ENCODE measurements around the gene KLHL26. TPM values are rescaled to one million over a fixed set of nuclear protein-coding genes. Genes with fewer than 3 reads are reported as not detected.

Gene KLHL26
- total and polyA plus RNA-seq, 4 donors: 2.3 to 5.9 (median 2.4) TPM

DNA sequence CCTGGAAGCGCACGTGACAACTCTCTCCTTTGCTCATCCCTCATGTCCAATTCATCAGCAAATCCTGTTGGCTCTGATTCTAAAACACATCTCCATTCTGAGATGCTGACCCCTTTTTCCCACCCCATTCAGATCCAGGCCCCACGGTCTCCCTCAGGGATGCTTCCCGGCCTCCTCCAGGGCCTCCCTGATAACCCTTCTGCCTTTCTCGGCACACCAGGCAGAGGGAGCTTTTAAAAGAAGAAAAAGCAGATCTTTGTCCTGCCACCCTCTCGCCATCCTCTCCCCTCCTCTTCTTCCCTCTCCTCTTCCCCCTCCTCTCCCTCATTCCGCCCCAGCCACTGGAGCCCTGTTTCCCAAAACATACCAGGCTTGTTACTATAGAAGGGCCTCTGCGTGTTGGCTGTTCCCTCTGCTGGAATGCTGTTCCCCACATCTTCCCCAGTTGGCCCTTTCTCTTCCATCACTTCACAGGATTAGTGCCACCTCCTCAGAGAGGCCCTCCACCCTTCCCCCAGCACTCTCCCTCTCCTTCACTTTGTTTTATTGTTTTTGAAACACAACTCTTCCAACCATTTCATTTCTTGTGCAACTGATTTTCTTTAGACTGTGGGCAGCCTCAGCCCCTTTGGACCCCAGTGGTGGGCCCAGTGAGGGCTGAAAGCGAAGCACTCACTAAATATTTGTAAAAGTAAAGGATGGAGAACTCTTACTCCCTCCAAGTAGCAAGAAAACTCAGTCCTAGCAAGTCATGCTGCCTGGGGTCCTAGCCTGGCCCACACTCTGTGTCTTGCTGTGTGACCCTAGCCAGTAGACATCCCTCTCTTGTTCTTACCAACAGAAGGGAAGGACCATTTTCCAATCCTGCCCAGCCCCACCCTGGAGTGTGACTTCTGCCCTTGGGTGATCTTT is 27.8 kb upstream of the KLHL26 start:
- Histone ChIP-seq H3K9me3 (ENCODE audit: control insufficient read depth in 4 of 4, low read length in 3 of 4) (no peaks in the 10 kb centered on the region), H3K4me1 (ENCODE audit: control insufficient read depth in 4 of 4, insufficient read depth in 4 of 4, low read length in 3 of 4) (peaks cover 0 to 19% (median 7%) of the 10 kb centered on the region in 4 donors), H3K4me3 (ENCODE audit: low read depth in 1 of 3, low read length in 3 of 3) (no peak overlapping the region), H3K9ac (ENCODE audit: low read depth in 1 of 2, low read length in 2 of 2) (no peak overlapping the region), H3K27ac (ENCODE audit: low read depth in 1 of 2, low read length in 2 of 2) (no peak overlapping the region), H3K27me3 (ENCODE audit: control insufficient read depth in 4 of 4, insufficient read depth in 4 of 4, low read length in 3 of 4) (peaks cover 8 to 17% (median 13%) of the 10 kb centered on the region in 4 donors), H3K36me3 (ENCODE audit: control insufficient read depth in 4 of 4, insufficient read depth in 3 of 4, low read depth in 1 of 4, low read length in 3 of 4) (no peaks in the 10 kb centered on the region)
- no peak for DNase-seq (ENCODE audit: low spot score)
- no peak for TF ChIP-seq TAF1 (conservative IDR thresholded peaks at IDR 0.05)
- 37% methylated on average over 9 of the region's 9 CpGs for WGBS

DNA sequence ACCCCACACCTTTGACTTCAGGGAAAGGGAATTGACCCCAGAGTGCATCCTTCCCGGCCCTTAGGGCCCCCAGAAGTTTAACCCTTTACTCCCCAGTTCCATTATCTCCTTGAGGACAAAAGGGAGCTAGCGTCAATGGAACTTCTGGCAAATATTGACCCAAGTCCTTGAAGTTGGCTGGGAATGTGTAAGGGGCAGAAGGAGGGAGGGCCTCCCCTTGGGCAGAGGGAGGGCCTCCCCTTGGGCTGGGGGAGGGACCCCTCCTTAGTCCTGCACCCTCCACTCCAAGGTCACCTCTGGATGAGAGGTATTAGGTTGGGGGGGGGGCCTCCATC is 27.1 kb upstream of the KLHL26 start:
- Histone ChIP-seq H3K9me3 (ENCODE audit: control insufficient read depth in 4 of 4, low read length in 3 of 4) (no peaks in the 10 kb centered on the region), H3K27me3 (ENCODE audit: control insufficient read depth in 4 of 4, insufficient read depth in 4 of 4, low read length in 3 of 4) (peaks cover 7 to 18% (median 16%) of the 10 kb centered on the region in 4 donors), H3K36me3 (ENCODE audit: control insufficient read depth in 4 of 4, insufficient read depth in 3 of 4, low read depth in 1 of 4, low read length in 3 of 4) (no peaks in the 10 kb centered on the region), H3K4me3 (ENCODE audit: low read depth in 1 of 3, low read length in 3 of 3) (no peak overlapping the region), H3K27ac (ENCODE audit: low read depth in 1 of 2, low read length in 2 of 2) (no peak overlapping the region), H3K9ac (ENCODE audit: low read depth in 1 of 2, low read length in 2 of 2) (no peak overlapping the region), H3K4me1 (ENCODE audit: control insufficient read depth in 4 of 4, insufficient read depth in 4 of 4, low read length in 3 of 4) (peaks cover 0 to 19% (median 7%) of the 10 kb centered on the region in 4 donors)
- no peak for DNase-seq (ENCODE audit: low spot score)
- no peak for TF ChIP-seq TAF1 (conservative IDR thresholded peaks at IDR 0.05)
- TF ChIP-seq, protein P1, sequence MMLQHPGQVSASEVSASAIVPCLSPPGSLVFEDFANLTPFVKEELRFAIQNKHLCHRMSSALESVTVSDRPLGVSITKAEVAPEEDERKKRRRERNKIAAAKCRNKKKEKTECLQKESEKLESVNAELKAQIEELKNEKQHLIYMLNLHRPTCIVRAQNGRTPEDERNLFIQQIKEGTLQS (IDR thresholded peaks at IDR 0.05): no peak
- WGBS: 29% methylated on average over 2 of the region's 2 CpGs

DNA sequence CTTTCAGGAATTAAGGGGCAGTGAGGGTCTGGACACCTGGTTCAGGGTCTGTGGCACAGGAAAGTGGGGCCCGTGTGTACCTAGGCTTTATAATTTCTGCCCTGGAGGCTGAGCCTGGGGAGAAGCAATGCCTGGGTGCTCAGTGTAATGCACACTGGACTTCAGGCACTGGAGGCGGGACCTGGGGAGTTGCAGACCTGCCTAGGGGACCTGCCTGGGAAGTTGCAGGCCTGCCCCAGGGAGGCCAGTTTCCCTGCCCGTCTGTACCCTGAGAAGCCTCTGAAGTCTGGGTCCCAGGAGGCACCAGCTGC is 26.6 kb upstream of the KLHL26 start:
- H3K27me3 ChIP-seq (ENCODE audit: control insufficient read depth in 4 of 4, insufficient read depth in 4 of 4, low read length in 3 of 4): peaks cover 2 to 18% (median 16%) of the 10 kb centered on the region in 4 donors
- no peak for DNase-seq (ENCODE audit: low spot score)
- 28% methylated on average over 3 of the region's 3 CpGs for WGBS
- H3K36me3 ChIP-seq (ENCODE audit: control insufficient read depth in 4 of 4, insufficient read depth in 3 of 4, low read depth in 1 of 4, low read length in 3 of 4): no peaks in the 10 kb centered on the region
- H3K9ac ChIP-seq (ENCODE audit: low read depth in 1 of 2, low read length in 2 of 2): no peak overlapping the region
- H3K9me3 ChIP-seq (ENCODE audit: control insufficient read depth in 4 of 4, low read length in 3 of 4): no peaks in the 10 kb centered on the region
- no peak overlapping the region for H3K4me3 ChIP-seq (ENCODE audit: low read depth in 1 of 3, low read length in 3 of 3)
- no peak for TF ChIP-seq FOXA1 (IDR thresholded peaks at IDR 0.05)
- no peak for TF ChIP-seq HNF4A (conservative IDR thresholded peaks at IDR 0.05)
- no peak for TF ChIP-seq JUND (IDR thresholded peaks at IDR 0.05)
- TF ChIP-seq NR2F2 (IDR thresholded peaks at IDR 0.05): no peak
- TF ChIP-seq EGR1 (IDR thresholded peaks at IDR 0.05; ENCODE audit: low read depth in 2 of 2): no peak
- TF ChIP-seq, protein P2, sequence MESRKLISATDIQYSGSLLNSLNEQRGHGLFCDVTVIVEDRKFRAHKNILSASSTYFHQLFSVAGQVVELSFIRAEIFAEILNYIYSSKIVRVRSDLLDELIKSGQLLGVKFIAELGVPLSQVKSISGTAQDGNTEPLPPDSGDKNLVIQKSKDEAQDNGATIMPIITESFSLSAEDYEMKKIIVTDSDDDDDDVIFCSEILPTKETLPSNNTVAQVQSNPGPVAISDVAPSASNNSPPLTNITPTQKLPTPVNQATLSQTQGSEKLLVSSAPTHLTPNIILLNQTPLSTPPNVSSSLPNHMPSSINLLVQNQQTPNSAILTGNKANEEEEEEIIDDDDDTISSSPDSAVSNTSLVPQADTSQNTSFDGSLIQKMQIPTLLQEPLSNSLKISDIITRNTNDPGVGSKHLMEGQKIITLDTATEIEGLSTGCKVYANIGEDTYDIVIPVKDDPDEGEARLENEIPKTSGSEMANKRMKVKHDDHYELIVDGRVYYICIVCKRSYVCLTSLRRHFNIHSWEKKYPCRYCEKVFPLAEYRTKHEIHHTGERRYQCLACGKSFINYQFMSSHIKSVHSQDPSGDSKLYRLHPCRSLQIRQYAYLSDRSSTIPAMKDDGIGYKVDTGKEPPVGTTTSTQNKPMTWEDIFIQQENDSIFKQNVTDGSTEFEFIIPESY (IDR thresholded peaks at IDR 0.05): no peak
- no peak for TF ChIP-seq GABPA (IDR thresholded peaks at IDR 0.05 in 1 of 2, conservative IDR thresholded peaks at IDR 0.05 in 1 of 2)
- TF ChIP-seq, protein P1 (IDR thresholded peaks at IDR 0.05): no peak
- no peak for TF ChIP-seq YY1 (IDR thresholded peaks at IDR 0.05)
- TF ChIP-seq RXRA (IDR thresholded peaks at IDR 0.05): no peak
- TF ChIP-seq FOXA2 (IDR thresholded peaks at IDR 0.05): no peak
- TF ChIP-seq HNF4G (IDR thresholded peaks at IDR 0.05): no peak
- TF ChIP-seq, protein P3, sequence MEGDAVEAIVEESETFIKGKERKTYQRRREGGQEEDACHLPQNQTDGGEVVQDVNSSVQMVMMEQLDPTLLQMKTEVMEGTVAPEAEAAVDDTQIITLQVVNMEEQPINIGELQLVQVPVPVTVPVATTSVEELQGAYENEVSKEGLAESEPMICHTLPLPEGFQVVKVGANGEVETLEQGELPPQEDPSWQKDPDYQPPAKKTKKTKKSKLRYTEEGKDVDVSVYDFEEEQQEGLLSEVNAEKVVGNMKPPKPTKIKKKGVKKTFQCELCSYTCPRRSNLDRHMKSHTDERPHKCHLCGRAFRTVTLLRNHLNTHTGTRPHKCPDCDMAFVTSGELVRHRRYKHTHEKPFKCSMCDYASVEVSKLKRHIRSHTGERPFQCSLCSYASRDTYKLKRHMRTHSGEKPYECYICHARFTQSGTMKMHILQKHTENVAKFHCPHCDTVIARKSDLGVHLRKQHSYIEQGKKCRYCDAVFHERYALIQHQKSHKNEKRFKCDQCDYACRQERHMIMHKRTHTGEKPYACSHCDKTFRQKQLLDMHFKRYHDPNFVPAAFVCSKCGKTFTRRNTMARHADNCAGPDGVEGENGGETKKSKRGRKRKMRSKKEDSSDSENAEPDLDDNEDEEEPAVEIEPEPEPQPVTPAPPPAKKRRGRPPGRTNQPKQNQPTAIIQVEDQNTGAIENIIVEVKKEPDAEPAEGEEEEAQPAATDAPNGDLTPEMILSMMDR (IDR thresholded peaks at IDR 0.05; ENCODE audit: low read depth, low read length, missing input control): no peak
- TF ChIP-seq RAD21 (IDR thresholded peaks at IDR 0.05): no peak
- TF ChIP-seq, protein P4, sequence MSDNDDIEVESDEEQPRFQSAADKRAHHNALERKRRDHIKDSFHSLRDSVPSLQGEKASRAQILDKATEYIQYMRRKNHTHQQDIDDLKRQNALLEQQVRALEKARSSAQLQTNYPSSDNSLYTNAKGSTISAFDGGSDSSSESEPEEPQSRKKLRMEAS (IDR thresholded peaks at IDR 0.05): no peak
- TF ChIP-seq SP1 (IDR thresholded peaks at IDR 0.05): no peak
- TF ChIP-seq, protein P5, sequence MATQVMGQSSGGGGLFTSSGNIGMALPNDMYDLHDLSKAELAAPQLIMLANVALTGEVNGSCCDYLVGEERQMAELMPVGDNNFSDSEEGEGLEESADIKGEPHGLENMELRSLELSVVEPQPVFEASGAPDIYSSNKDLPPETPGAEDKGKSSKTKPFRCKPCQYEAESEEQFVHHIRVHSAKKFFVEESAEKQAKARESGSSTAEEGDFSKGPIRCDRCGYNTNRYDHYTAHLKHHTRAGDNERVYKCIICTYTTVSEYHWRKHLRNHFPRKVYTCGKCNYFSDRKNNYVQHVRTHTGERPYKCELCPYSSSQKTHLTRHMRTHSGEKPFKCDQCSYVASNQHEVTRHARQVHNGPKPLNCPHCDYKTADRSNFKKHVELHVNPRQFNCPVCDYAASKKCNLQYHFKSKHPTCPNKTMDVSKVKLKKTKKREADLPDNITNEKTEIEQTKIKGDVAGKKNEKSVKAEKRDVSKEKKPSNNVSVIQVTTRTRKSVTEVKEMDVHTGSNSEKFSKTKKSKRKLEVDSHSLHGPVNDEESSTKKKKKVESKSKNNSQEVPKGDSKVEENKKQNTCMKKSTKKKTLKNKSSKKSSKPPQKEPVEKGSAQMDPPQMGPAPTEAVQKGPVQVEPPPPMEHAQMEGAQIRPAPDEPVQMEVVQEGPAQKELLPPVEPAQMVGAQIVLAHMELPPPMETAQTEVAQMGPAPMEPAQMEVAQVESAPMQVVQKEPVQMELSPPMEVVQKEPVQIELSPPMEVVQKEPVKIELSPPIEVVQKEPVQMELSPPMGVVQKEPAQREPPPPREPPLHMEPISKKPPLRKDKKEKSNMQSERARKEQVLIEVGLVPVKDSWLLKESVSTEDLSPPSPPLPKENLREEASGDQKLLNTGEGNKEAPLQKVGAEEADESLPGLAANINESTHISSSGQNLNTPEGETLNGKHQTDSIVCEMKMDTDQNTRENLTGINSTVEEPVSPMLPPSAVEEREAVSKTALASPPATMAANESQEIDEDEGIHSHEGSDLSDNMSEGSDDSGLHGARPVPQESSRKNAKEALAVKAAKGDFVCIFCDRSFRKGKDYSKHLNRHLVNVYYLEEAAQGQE (IDR thresholded peaks at IDR 0.05): no peak
- TF ChIP-seq TAF1 (conservative IDR thresholded peaks at IDR 0.05): no peak
- peaks cover 0 to 19% (median 7%) of the 10 kb centered on the region in 4 donors for H3K4me1 ChIP-seq (ENCODE audit: control insufficient read depth in 4 of 4, insufficient read depth in 4 of 4, low read length in 3 of 4)
- no peak overlapping the region for H3K27ac ChIP-seq (ENCODE audit: low read depth in 1 of 2, low read length in 2 of 2)

Measured in liver (tissue), 9 donors.